DMS 273 (cell line): ENCODE measurements around the gene SLC6A13.
"Not testable (repeated sequence)": the region's sequence is repeated elsewhere in the genome, so short reads cannot be mapped to it uniquely, and the experiment has no call there.

ENCODE experiments used
- DNase-seq: peaks from one replicate; lab custom pipeline; 2025; ENCODE audit not compliant: unreplicated experiment; lab: John Stamatoyannopoulos, UW

SLC6A13 gene

GRCh38 chr12:262817-263216, at the start of gene SLC6A13:
Gene SLC6A13, minus strand, starts transcription at chr12:262836. Its CDS starts 2,784 bp downstream, at chr12:260052.
- no peak for DNase-seq

DNA sequence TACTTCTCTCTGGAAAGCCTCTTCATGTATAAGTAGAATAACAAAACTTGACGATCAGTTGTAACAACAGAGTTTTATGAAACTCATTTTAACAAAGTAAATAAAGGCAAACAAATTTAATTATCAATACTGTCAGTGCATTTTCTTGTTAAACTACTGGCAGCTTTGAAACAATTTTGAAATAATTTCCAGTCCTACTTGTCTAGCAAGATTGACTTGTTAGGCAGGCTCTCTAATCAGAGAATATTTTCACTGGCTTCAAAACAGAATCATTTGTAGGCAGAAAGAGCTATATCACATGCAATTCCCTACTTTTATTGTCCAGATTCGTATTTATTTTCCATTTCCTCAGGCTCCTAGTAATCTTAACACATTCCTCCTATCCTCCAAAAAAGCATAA, 45.9 kb upstream of the SLC6A13 start:
- no peak for DNase-seq

- DNase-seq, result no peak
Observed at GRCh38 chr12:307406-307805, 44.8 kb upstream of the SLC6A13 start.

GRCh38 chr12:304805-305204, 42.2 kb upstream of the SLC6A13 start:
- no peak for DNase-seq

- DNase-seq, result not testable (repeated sequence)
Observed at GRCh38 chr12:302766-303165, 40.1 kb upstream of the SLC6A13 start.

DNA sequence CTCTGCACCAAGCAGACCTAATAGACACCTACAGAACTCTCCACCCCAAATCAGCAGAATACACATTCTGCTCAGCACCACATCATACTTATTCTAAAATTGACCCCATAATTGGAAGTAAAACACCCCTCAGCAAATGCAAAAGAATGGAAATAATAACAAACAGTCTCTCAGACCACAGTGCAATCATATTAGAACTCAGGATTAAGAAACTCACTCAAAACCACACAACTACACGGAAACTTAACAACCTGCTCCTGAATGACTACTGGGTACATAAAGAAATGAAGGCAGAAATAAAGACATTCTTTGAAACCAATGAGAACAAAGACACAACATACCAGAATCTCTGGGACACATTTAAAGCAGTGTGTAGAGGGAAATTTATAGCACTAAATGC, 37.5 kb upstream of the SLC6A13 start:
- not testable (repeated sequence) for DNase-seq

DNA sequence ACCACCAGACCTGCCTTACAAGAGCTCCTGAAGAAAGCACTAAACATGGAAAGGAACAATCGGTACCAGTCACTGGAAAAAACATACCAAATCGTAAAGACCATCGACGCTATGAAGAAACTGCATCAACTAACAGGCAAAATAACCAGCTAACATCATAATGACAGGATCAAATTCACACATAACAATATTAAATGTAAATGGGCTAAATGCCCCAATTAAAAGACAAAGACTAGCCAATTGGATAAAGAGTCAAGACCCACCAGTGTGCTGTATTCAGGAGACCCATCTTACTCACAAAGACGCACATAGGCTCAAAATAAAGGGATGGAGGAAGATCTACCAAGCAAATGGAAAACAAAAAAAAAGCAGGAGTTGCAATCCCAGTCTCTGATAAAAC, 36.9 kb upstream of the SLC6A13 start:
- not testable (repeated sequence) for DNase-seq

GRCh38 chr12:298059-298458, 35.4 kb upstream of the SLC6A13 start:
- not testable (repeated sequence) for DNase-seq

GRCh38 chr12:295132-295531, 32.5 kb upstream of the SLC6A13 start:
- no peak for DNase-seq

DNA sequence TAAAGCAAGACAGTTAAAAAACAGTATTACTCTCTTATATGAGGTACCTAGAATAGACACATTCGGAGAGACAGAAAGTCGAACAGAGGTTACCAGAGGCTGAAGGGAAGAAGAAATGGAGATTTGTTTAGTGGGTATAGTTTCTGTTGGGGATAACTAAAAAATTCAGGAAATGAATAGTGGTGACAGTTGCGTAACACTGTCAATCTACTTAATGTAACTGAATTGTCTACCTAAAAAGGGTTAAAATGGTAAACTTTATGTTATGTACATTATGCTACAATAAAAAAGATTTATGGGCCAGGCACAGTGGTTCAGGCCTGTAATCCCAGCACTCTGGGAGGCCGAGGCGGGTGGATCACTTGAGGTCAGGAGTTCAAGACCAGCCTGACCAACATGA, 30.6 kb upstream of the SLC6A13 start:
- no peak for DNase-seq

- DNase-seq, result no peak
Observed at GRCh38 chr12:292186-292585, 29.6 kb upstream of the SLC6A13 start.

GRCh38 chr12:291153-291723, 28.6 kb upstream of the SLC6A13 start:
- no peak for DNase-seq

GRCh38 chr12:288687-289086, 26.1 kb upstream of the SLC6A13 start:
- DNase-seq, result no peak

GRCh38 chr12:286531-287300, 24.1 kb upstream of the SLC6A13 start:
- no peak for DNase-seq

GRCh38 chr12:278046-278445, 15.4 kb upstream of the SLC6A13 start:
- DNase-seq, result no peak

DNA sequence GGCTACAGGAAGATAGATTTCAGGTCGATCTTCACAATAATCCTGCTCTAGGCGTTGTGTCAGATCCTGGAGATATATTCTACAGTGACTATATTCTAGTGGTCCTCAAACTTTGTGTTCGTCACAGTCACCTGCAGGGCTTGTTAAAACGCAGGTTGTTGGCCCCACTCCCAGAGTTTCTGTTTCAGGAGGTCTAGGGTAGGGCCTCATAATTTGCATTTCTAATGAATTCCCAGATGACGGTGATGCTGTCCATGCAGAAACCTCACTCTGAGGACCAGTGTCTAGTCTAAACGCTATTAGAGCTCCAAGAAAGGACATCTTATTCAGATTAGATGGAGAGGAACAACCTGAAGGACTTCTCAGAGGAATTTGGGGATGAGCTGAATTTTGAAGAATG, 13.2 kb upstream of the SLC6A13 start:
- no peak for DNase-seq

- no peak for DNase-seq
Observed at GRCh38 chr12:273382-273781, 10.7 kb upstream of the SLC6A13 start.

GRCh38 chr12:272942-273341, 10.3 kb upstream of the SLC6A13 start:
- DNase-seq, result no peak

DNA sequence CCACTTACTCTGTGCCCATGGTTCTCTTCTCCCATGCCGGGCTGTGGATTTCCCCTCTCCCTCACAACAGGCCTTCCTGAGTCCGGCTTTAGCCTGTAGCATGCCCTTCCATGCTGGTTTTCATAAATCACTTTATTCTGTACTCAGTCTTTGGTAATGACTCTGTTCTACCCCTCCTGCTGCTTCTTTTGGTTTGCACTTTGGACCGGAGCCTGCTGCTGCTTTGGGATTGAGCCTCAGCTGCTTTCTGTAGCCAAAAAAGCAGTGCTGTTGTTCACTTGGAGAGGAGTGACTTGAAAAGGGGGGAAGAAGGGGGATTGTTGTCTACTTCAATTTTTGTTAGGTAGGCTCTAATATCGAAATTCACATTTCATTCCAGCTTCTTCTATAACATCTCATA, 8.5 kb upstream of the SLC6A13 start:
- no peak for DNase-seq

- DNase-seq, result no peak
Observed at GRCh38 chr12:269191-269590, 6.6 kb upstream of the SLC6A13 start.

GRCh38 chr12:268483-268840, 5.8 kb upstream of the SLC6A13 start:
- DNase-seq, result no peak

- no peak for DNase-seq
Observed at GRCh38 chr12:267581-268482, 5.2 kb upstream of the SLC6A13 start.
